ENCODE data around the gene CHRNA4.

- TF ChIP-seq CTCF (IDR thresholded peaks at IDR 0.05; ENCODE audit: extremely low read depth in 1 of 2, insufficient read depth in 1 of 2, low read depth in 1 of 2, low read length in 2 of 2) (no peak), FOS (IDR thresholded peaks at IDR 0.05; ENCODE audit: borderline replicate concordance, insufficient read depth, low read length) (no peak), POLR2A (IDR thresholded peaks at IDR 0.05; ENCODE audit: low read depth, low read length) (no peak), EZH2 (IDR thresholded peaks at IDR 0.05; ENCODE audit: borderline replicate concordance, low read depth, low read length, severe bottlenecking) (no peak), MYC (IDR thresholded peaks at IDR 0.05; ENCODE audit: low read depth, low read length) (no peak), MAX (IDR thresholded peaks at IDR 0.05; ENCODE audit: insufficient read depth, insufficient read length) (no peak), GATA2 (IDR thresholded peaks at IDR 0.05; ENCODE audit: insufficient read depth, insufficient read length, low read depth, low read length) (no peak)
Observed at GRCh38 chr20:63307538-63308217, 53.5 kb downstream of the CHRNA4 start.

Data from endothelial cell of umbilical vein (primary cell).